ENCODE data around the gene METTL21A. TPM values are rescaled to one million over a fixed set of nuclear protein-coding genes. Genes with fewer than 3 reads are reported as not detected.

Gene METTL21A
- total RNA-seq = 14.5 and 25.7 TPM in 2 replicates

DNA sequence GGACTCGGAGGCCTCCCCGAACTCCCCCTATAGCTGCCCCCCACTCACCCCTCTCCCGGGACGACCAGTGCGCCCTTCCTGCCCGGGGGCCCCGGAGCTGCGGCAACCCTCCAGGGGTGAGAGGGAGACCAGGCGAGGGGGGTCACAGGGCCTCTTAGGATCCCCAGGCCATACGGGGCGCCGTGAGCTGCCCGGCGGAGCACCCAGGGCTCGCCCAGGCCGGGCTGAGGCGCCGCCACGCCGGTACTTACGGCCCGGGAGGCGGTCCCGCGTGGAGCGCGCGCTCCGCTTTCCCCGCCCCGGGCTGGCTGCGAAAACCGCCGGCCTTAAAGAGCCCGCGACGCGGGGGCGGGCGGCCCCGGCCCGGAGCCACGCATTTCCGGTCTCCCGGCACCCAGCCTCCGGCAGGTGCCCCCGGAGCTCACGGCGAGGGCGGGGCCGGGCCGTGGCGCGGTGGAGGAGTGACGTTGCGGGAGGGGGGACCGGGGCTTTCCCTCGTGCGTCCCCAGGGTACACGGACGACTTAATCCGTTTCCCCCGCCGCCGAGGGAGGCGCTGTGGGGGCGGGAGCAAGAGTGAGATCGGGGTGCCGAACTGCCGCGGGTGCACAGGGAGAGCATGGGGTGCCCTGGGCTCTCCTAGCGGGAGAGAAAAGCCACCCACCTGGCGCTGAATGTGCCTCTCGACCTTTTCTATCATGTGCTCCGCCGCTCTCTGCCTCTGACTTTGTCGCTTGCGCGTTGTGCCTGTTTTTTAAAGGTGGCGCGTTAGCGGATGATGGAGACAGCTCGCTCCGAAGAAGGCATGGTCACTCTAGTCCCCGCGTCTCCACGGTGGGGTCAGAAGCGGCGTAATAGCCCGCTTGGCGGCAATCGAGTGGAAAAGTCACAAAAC lies at the start of gene METTL21A:
Gene METTL21A, minus strand, starts transcription at position 381 of the 894 bp plus-strand sequence. CDS start 1,019 bp downstream, outside the sequence.

Small RNA genes within 50 kb of the gene (small RNA-seq; reads per million reads assigned to genes)
- gene RPS29P9 = not detected

Other genes with a start within 250 kb of the METTL21A start
- gene CREB1, start 95.4 kb downstream of the METTL21A start, total RNA-seq = 55.5 and 61.1 TPM in 2 replicates
- gene CCNYL1, start 86.2 kb upstream of the METTL21A start, total RNA-seq = 67.2 and 82.4 TPM in 2 replicates
- gene FZD5, start 144.5 kb upstream of the METTL21A start, total RNA-seq = 3.3 and 5.2 TPM in 2 replicates